ENCODE measurements around the gene ZNF518B. TPM values are rescaled to one million over a fixed set of nuclear protein-coding genes. Genes with fewer than 3 reads are reported as not detected.

Gene ZNF518B
- total RNA-seq, 1 experiment from 2014 or later, result 4.7 TPM

- DNase-seq (ENCODE audit: low read depth), result peak; percentile 6
- in situ Hi-C loops (cut with HindIII; ENCODE audit: low pct_unique_long_range_greater_than_20kb, low sequenced_read_pairs), result no loop called here
Measured at GRCh38 chr4:10403633-10404445, 53.4 kb downstream of the ZNF518B start.

GRCh38 chr4:10395971-10396580 lies 61.1 kb downstream of the ZNF518B start:
- in situ Hi-C loops (cut with HindIII; ENCODE audit: low pct_unique_long_range_greater_than_20kb, low sequenced_read_pairs), result no loop called here
- no peak for DNase-seq (ENCODE audit: low read depth)

Other genes starting within 250 kb of the ZNF518B start
- not detected in 2 replicates for gene CLNK, start 227.3 kb upstream of the ZNF518B start, total RNA-seq (2014; rRNA removed; shearing (Covaris generic); ENCODE audit: low replicate concordance)